GM19099 (cell line): ENCODE measurements around the gene RASGRP3.

Source experiments
- POLR2A ChIP-seq: IDR thresholded peaks from 3 replicates; pipeline ENCODE4 v1.6.1; 2011; ENCODE audit warnings: low read depth; ENCODE audit not compliant: insufficient read length; ENCODE audit errors: extremely low read depth

RASGRP3 gene

GRCh38 chr2:33484042-33484621 lies 7.7 kb downstream of the RASGRP3 start:
- TF ChIP-seq POLR2A, result peak; percentile 9

- no peak for TF ChIP-seq POLR2A
Observed at GRCh38 chr2:33485051-33485450, 8.6 kb downstream of the RASGRP3 start.

GRCh38 chr2:33486544-33486943 lies 10.1 kb downstream of the RASGRP3 start:
- no peak for TF ChIP-seq POLR2A

GRCh38 chr2:33488178-33488690 lies 11.8 kb downstream of the RASGRP3 start:
- TF ChIP-seq POLR2A, result no peak

GRCh38 chr2:33488715-33489540 lies 12.5 kb downstream of the RASGRP3 start:
- peak; percentile 14 for TF ChIP-seq POLR2A

GRCh38 chr2:33489835-33490431 lies 13.5 kb downstream of the RASGRP3 start:
- no peak for TF ChIP-seq POLR2A

GRCh38 chr2:33491441-33492084 lies 15.1 kb downstream of the RASGRP3 start:
- TF ChIP-seq POLR2A, result no peak

- no peak for TF ChIP-seq POLR2A
Observed at GRCh38 chr2:33492399-33493134, 16.1 kb downstream of the RASGRP3 start.

GRCh38 chr2:33494155-33494779 lies 17.8 kb downstream of the RASGRP3 start:
- peak; percentile 12 for TF ChIP-seq POLR2A

GRCh38 chr2:33494877-33495641 lies 18.6 kb downstream of the RASGRP3 start:
- TF ChIP-seq POLR2A, result peak; percentile 26

- no peak for TF ChIP-seq POLR2A
Observed at GRCh38 chr2:33495683-33496082, 19.2 kb downstream of the RASGRP3 start.

GRCh38 chr2:33496150-33496549 lies 19.7 kb downstream of the RASGRP3 start:
- no peak for TF ChIP-seq POLR2A

- TF ChIP-seq POLR2A, result no peak
Observed at GRCh38 chr2:33496726-33497125, 20.3 kb downstream of the RASGRP3 start.
